Measurements from ENCODE around the gene CCDC122. TPM values are rescaled to one million over a fixed set of nuclear protein-coding genes. Genes with fewer than 3 reads are reported as not detected.

CCDC122 gene
- total and polyA plus RNA-seq, 2 experiments from 2014 or later, result 4.1 to 7.6 TPM

GRCh38 chr13:43815204-43815603 lies 64.3 kb downstream of the CCDC122 start:
- DNase-seq, result peak; percentile 61
- 7 to 12% methylated on average over 2 of the region's 2 CpGs for WGBS, 2 experiments (ENCODE audit: low coverage in 1 of 2, low lambda C conversion rate in 2 of 2, missing lambda C conversion rate in 2 of 2)
- Histone ChIP-seq H3K27ac (peak overlapping the region; percentile 25; the same call in 1 of the 2 replicates), H3K4me2 (ENCODE audit: unreplicated experiment) (peak overlapping the region; percentile 64), H3K9me3 (ENCODE audit: low read depth) (no peaks in the 10 kb centered on the region), H3F3A (ENCODE audit: insufficient read depth) (no peaks in the 10 kb centered on the region), H3K36me3 (ENCODE audit: low read depth) (no peaks in the 10 kb centered on the region), H3K79me2 (ENCODE audit: insufficient read depth) (no peaks in the 10 kb centered on the region), H3K9me2 (ENCODE audit: insufficient read depth) (no peaks in the 10 kb centered on the region), H3K4me1 (ENCODE audit: insufficient read depth) (peaks cover 19% of the 10 kb centered on the region), H4K20me1 (ENCODE audit: insufficient read depth) (no peaks in the 10 kb centered on the region), H3K9ac (no peak overlapping the region), H2AFZ (peak overlapping the region; percentile 60), H3K4me3 (peak overlapping the region; percentile 29; the same call in 1 of the 2 replicates), H3K27me3 (replicated peaks; ENCODE audit: insufficient read depth) (no peaks in the 10 kb centered on the region)
- in situ Hi-C loops (cut with MboI), result no loop called here
- TF ChIP-seq EZH2 (IDR thresholded peaks at IDR 0.05; ENCODE audit: insufficient read depth, poor library complexity, severe bottlenecking) (no peak), EZH2phosphoT487 (IDR thresholded peaks at IDR 0.05; ENCODE audit: insufficient read depth, low read depth) (no peak)

GRCh38 chr13:43808676-43809075 lies 70.9 kb downstream of the CCDC122 start:
- Histone ChIP-seq H3K9ac (no peak overlapping the region), H3K27ac (no peak overlapping the region), H2AFZ (no peak overlapping the region), H3K4me1 (ENCODE audit: insufficient read depth) (peaks cover 10% of the 10 kb centered on the region; the same call in 1 of the 2 replicates), H3K27me3 (replicated peaks; ENCODE audit: insufficient read depth) (no peaks in the 10 kb centered on the region), H3K4me2 (ENCODE audit: unreplicated experiment) (no peak overlapping the region), H3K4me3 (no peak overlapping the region), H3F3A (ENCODE audit: insufficient read depth) (peaks cover 10% of the 10 kb centered on the region), H3K9me3 (ENCODE audit: low read depth) (no peaks in the 10 kb centered on the region), H4K20me1 (ENCODE audit: insufficient read depth) (no peaks in the 10 kb centered on the region), H3K79me2 (ENCODE audit: insufficient read depth) (no peaks in the 10 kb centered on the region), H3K9me2 (ENCODE audit: insufficient read depth) (no peaks in the 10 kb centered on the region), H3K36me3 (ENCODE audit: low read depth) (no peaks in the 10 kb centered on the region)
- TF ChIP-seq EZH2phosphoT487 (IDR thresholded peaks at IDR 0.05; ENCODE audit: insufficient read depth, low read depth) (no peak), EZH2 (IDR thresholded peaks at IDR 0.05; ENCODE audit: insufficient read depth, poor library complexity, severe bottlenecking) (no peak)
- in situ Hi-C loops (cut with MboI), result no loop called here
- no peak for DNase-seq

GRCh38 chr13:43805681-43806128 lies 73.8 kb downstream of the CCDC122 start:
- DNase-seq, result no peak
- H3K27ac ChIP-seq, result no peak overlapping the region
- TF ChIP-seq EZH2phosphoT487 (IDR thresholded peaks at IDR 0.05; ENCODE audit: insufficient read depth, low read depth) (no peak), EZH2 (IDR thresholded peaks at IDR 0.05; ENCODE audit: insufficient read depth, poor library complexity, severe bottlenecking) (no peak)
- no peaks in the 10 kb centered on the region for H3K36me3 ChIP-seq (ENCODE audit: low read depth)
- 86% methylated on average over 6 of the region's 6 CpGs for WGBS, 2 experiments (ENCODE audit: low coverage in 1 of 2, low lambda C conversion rate in 2 of 2, missing lambda C conversion rate in 2 of 2)
- H3F3A ChIP-seq (ENCODE audit: insufficient read depth), result peaks cover 10% of the 10 kb centered on the region
- H3K4me3 ChIP-seq, result no peak overlapping the region
- H3K79me2 ChIP-seq (ENCODE audit: insufficient read depth), result no peaks in the 10 kb centered on the region
- H3K4me1 ChIP-seq (ENCODE audit: insufficient read depth), result peaks cover 10% of the 10 kb centered on the region; the same call in 1 of the 2 replicates
- H4K20me1 ChIP-seq (ENCODE audit: insufficient read depth), result no peaks in the 10 kb centered on the region
- H3K9ac ChIP-seq, result no peak overlapping the region
- H3K9me3 ChIP-seq (ENCODE audit: low read depth), result no peaks in the 10 kb centered on the region
- H3K9me2 ChIP-seq (ENCODE audit: insufficient read depth), result no peaks in the 10 kb centered on the region
- in situ Hi-C loops (cut with MboI), result no loop called here
- H2AFZ ChIP-seq, result no peak overlapping the region
- H3K27me3 ChIP-seq (replicated peaks; ENCODE audit: insufficient read depth), result no peaks in the 10 kb centered on the region
- no peak overlapping the region for H3K4me2 ChIP-seq (ENCODE audit: unreplicated experiment)

- Histone ChIP-seq H3K27ac (peak overlapping the region; percentile 85), H3K9ac (peak overlapping the region; percentile 48), H3K9me2 (ENCODE audit: insufficient read depth) (no peaks in the 10 kb centered on the region), H3F3A (ENCODE audit: insufficient read depth) (peaks cover 10% of the 10 kb centered on the region), H3K4me2 (ENCODE audit: unreplicated experiment) (peak overlapping the region; percentile 63), H3K4me3 (peak overlapping the region; percentile 53), H4K20me1 (ENCODE audit: insufficient read depth) (no peaks in the 10 kb centered on the region), H3K36me3 (ENCODE audit: low read depth) (no peaks in the 10 kb centered on the region), H3K27me3 (replicated peaks; ENCODE audit: insufficient read depth) (no peaks in the 10 kb centered on the region), H3K4me1 (ENCODE audit: insufficient read depth) (peaks cover 10% of the 10 kb centered on the region; the same call in 1 of the 2 replicates), H3K79me2 (ENCODE audit: insufficient read depth) (no peaks in the 10 kb centered on the region), H3K9me3 (ENCODE audit: low read depth) (no peaks in the 10 kb centered on the region), H2AFZ (peak overlapping the region; percentile 42)
- DNase-seq, result peak; percentile 95
- 0 to 6% methylated on average over 3 of the region's 3 CpGs for WGBS, 2 experiments (ENCODE audit: low coverage in 1 of 2, low lambda C conversion rate in 2 of 2, missing lambda C conversion rate in 2 of 2)
- in situ Hi-C loops (cut with MboI), result no loop called here
- no peak for TF ChIP-seq EZH2 (IDR thresholded peaks at IDR 0.05; ENCODE audit: insufficient read depth, poor library complexity, severe bottlenecking)
Observed at GRCh38 chr13:43805071-43805468, 74.5 kb downstream of the CCDC122 start.
